Astrocyte (in vitro differentiated cells and primary cell): ENCODE results near the gene MMEL1. TPM values are rescaled to one million over a fixed set of nuclear protein-coding genes. Genes with fewer than 3 reads are reported as not detected.

ENCODE experiments used
- DNase-seq: peaks from one replicate; pipeline ENCODE4 v3.0.0-alpha.2; 2010; ENCODE audit warnings: low read depth
- FAIRE-seq: peaks from 2 replicates; lab custom pipeline; 2011; peaks lifted over from hg19 to GRCh38; lab: Jason Lieb, UNC
- H2AFZ ChIP-seq: 2 replicates; pipeline ENCODE4 v1.6.0; 2012; ENCODE audit warnings: low read depth, low read length, inconsistent platforms
- H3K27ac ChIP-seq: 2 replicates; pipeline ENCODE4 v1.5.1; 2011; ENCODE audit warnings: low read depth, low read length, inconsistent platforms
- H3K27me3 ChIP-seq: 2 replicates; pipeline ENCODE4 v1.6.0; 2011; ENCODE audit warnings: low read length, inconsistent platforms; ENCODE audit not compliant: insufficient read depth
- H3K36me3 ChIP-seq: 2 replicates; pipeline ENCODE4 v1.5.1; 2011; ENCODE audit warnings: low read length, inconsistent platforms; ENCODE audit not compliant: insufficient read depth
- H3K4me1 ChIP-seq: 2 replicates; pipeline ENCODE4 v1.5.1; 2011; ENCODE audit warnings: low read length, inconsistent platforms; ENCODE audit not compliant: insufficient read depth
- H3K4me2 ChIP-seq: 2 replicates; pipeline ENCODE4 v1.6.0; 2012; ENCODE audit warnings: low read length, inconsistent platforms
- H3K4me3 ChIP-seq: 2 replicates; pipeline ENCODE4 v1.5.1; 2011; ENCODE audit warnings: low read depth, mild to moderate bottlenecking, low read length, inconsistent platforms; ENCODE audit not compliant: insufficient read depth
- H3K79me2 ChIP-seq: 2 replicates; pipeline ENCODE4 v1.6.0; 2012; ENCODE audit warnings: mild to moderate bottlenecking, low read length, inconsistent platforms; ENCODE audit not compliant: insufficient read depth
- H3K9ac ChIP-seq: 2 replicates; pipeline ENCODE4 v1.6.0; 2012; ENCODE audit warnings: mild to moderate bottlenecking, low read length, inconsistent platforms
- H3K9me3 ChIP-seq: 2 replicates; pipeline ENCODE4 v1.5.1; 2012; ENCODE audit warnings: low read depth, mild to moderate bottlenecking, low read length, inconsistent platforms; ENCODE audit not compliant: insufficient read depth
- H4K20me1 ChIP-seq: 2 replicates; pipeline ENCODE4 v1.6.0; 2012; ENCODE audit warnings: low read length, inconsistent platforms; ENCODE audit not compliant: insufficient read depth
- H3K27ac Mint-ChIP-seq: one replicate; pipeline ENCODE4 v1.8.0; 2021; ENCODE audit warnings: mild to moderate bottlenecking, mixed read lengths; ENCODE audit not compliant: unreplicated experiment
- H3K27me3 Mint-ChIP-seq: one replicate; pipeline ENCODE4 v1.8.0; 2021; ENCODE audit warnings: low read depth, mixed read lengths; ENCODE audit not compliant: unreplicated experiment
- H3K36me3 Mint-ChIP-seq: one replicate; pipeline ENCODE4 v1.8.0; 2021; ENCODE audit warnings: low read depth, mixed read lengths; ENCODE audit not compliant: unreplicated experiment
- H3K4me1 Mint-ChIP-seq: one replicate; pipeline ENCODE4 v1.8.0; 2021; ENCODE audit warnings: low read depth, mixed read lengths; ENCODE audit not compliant: unreplicated experiment
- H3K4me3 Mint-ChIP-seq: one replicate; pipeline ENCODE4 v1.8.0; 2021; ENCODE audit warnings: mild to moderate bottlenecking, moderate library complexity, mixed read lengths; ENCODE audit not compliant: unreplicated experiment
- H3K9me3 Mint-ChIP-seq: one replicate; pipeline ENCODE4 v1.8.0; 2021; ENCODE audit warnings: mild to moderate bottlenecking, mixed read lengths; ENCODE audit not compliant: unreplicated experiment
- CTCF ChIP-seq: IDR thresholded peaks from 2 replicates; pipeline ENCODE4 v1.5.1; 2011; ENCODE audit warnings: low read depth, mild to moderate bottlenecking, inconsistent platforms, low read length, moderate library complexity; ENCODE audit not compliant: insufficient read depth
- EZH2 ChIP-seq: IDR thresholded peaks from 2 replicates; pipeline ENCODE4 v1.6.1; 2012; ENCODE audit warnings: mild to moderate bottlenecking, low read length, inconsistent platforms; ENCODE audit not compliant: insufficient read depth
- total RNA-seq: library from RNA; stranded (reverse); gene quantifications from 2 replicates; pipeline ENCODE4 v1.2.1, GENCODE V29; 2021

MMEL1 gene
- total RNA-seq, 1 donor from 2014 or later = not detected

GRCh38 chr1:2587071-2587859, 45.6 kb downstream of the MMEL1 start:
- Histone ChIP-seq H3K27me3 (no peaks in the 10 kb centered on the region), H3K4me2 (peak overlapping the region; percentile 100), H3K27ac (no peak overlapping the region), H3K4me3 (peak overlapping the region; percentile 74), H3K9me3 (no peaks in the 10 kb centered on the region), H3K79me2 (no peaks in the 10 kb centered on the region), H3K36me3 (no peaks in the 10 kb centered on the region), H4K20me1 (no peaks in the 10 kb centered on the region), H2AFZ (peak overlapping the region; percentile 91), H3K9ac (peak overlapping the region; percentile 77), H3K4me1 (peaks cover 15% of the 10 kb centered on the region)
- Mint-ChIP-seq H3K27me3 (no peaks in the 10 kb centered on the region), H3K4me3 (peak overlapping the region; percentile 80), H3K27ac (no peak overlapping the region), H3K4me1 (peaks cover 10% of the 10 kb centered on the region), H3K9me3 (no peaks in the 10 kb centered on the region), H3K36me3 (no peaks in the 10 kb centered on the region)
- FAIRE-seq (no peak), DNase-seq (peak; percentile 12)
- no peak for TF ChIP-seq EZH2

- H3K9ac ChIP-seq = peak within 1 kb of the TSS; percentile 89
- TF ChIP-seq CTCF = no peak
- no peak for TF ChIP-seq EZH2
- no peaks in the 10 kb centered on the region for H3K9me3 ChIP-seq
- peak within 1 kb of the TSS; percentile 66 for H3K27ac Mint-ChIP-seq
- no peak for FAIRE-seq
- H3K27me3 Mint-ChIP-seq = no peaks in the 10 kb centered on the region
- no peaks in the 10 kb centered on the region for H3K79me2 ChIP-seq
- H3K27ac ChIP-seq = peak within 1 kb of the TSS; percentile 65
- peaks cover 3% of the 10 kb centered on the region for H3K9me3 Mint-ChIP-seq
- no peaks in the 10 kb centered on the region for H4K20me1 ChIP-seq
- H2AFZ ChIP-seq = peak within 1 kb of the TSS; percentile 91
- H3K36me3 ChIP-seq = no peaks in the 10 kb centered on the region
- H3K4me3 Mint-ChIP-seq = peak within 1 kb of the TSS; percentile 85
- H3K4me1 ChIP-seq = peaks cover 15% of the 10 kb centered on the region
- H3K27me3 ChIP-seq = no peaks in the 10 kb centered on the region
- peak within 1 kb of the TSS; percentile 100 for H3K4me2 ChIP-seq
- H3K4me1 Mint-ChIP-seq = peaks cover 12% of the 10 kb centered on the region
- no peaks in the 10 kb centered on the region for H3K36me3 Mint-ChIP-seq
- peak within 1 kb of the TSS; percentile 76 for H3K4me3 ChIP-seq
- peak; percentile 96 for DNase-seq
Observed at GRCh38 chr1:2586154-2587070, 46.4 kb downstream of the MMEL1 start, which contains the start of gene PRXL2B. PRXL2B (plus strand) TSS chr1:2586777; CDS start chr1:2586886, 109 bp downstream.
